Effector memory CD4-positive, alpha-beta T cell (primary cell): ENCODE data around the gene SLC44A5.

Experiments used
- DNase-seq, 3 donors: peaks; one replicate each; pipeline ENCODE4 v3.0.0-alpha.2; 2020
- H3K27ac ChIP-seq: 2 replicates; pipeline ENCODE4 v1.7.0; 2013; ENCODE audit warnings: mild to moderate bottlenecking, low read length, moderate library complexity; ENCODE audit not compliant: insufficient read depth, poor library complexity, severe bottlenecking
- H3K27me3 ChIP-seq: replicated peaks from 2 replicates; pipeline ENCODE4 v1.7.0; 2013; ENCODE audit warnings: mild to moderate bottlenecking, low read length; ENCODE audit not compliant: insufficient read depth, control insufficient read depth, poor library complexity, severe bottlenecking
- H3K36me3 ChIP-seq: 2 replicates; pipeline ENCODE4 v1.7.0; 2013; ENCODE audit warnings: mild to moderate bottlenecking, low read length, moderate library complexity; ENCODE audit not compliant: control insufficient read depth, insufficient read depth
- H3K4me1 ChIP-seq: 2 replicates; pipeline ENCODE4 v1.7.0; 2013; ENCODE audit warnings: low read length, mild to moderate bottlenecking; ENCODE audit not compliant: control insufficient read depth, insufficient read depth, poor library complexity, severe bottlenecking
- H3K4me3 ChIP-seq: 2 replicates; pipeline ENCODE4 v1.7.0; 2013; ENCODE audit warnings: low read length, low read depth, mild to moderate bottlenecking; ENCODE audit not compliant: insufficient read depth, poor library complexity, severe bottlenecking
- H3K9me3 ChIP-seq: 2 replicates; pipeline ENCODE4 v1.7.0; 2013; ENCODE audit warnings: mild to moderate bottlenecking, low read length, moderate library complexity; ENCODE audit not compliant: control insufficient read depth

The SLC44A5 gene

DNA sequence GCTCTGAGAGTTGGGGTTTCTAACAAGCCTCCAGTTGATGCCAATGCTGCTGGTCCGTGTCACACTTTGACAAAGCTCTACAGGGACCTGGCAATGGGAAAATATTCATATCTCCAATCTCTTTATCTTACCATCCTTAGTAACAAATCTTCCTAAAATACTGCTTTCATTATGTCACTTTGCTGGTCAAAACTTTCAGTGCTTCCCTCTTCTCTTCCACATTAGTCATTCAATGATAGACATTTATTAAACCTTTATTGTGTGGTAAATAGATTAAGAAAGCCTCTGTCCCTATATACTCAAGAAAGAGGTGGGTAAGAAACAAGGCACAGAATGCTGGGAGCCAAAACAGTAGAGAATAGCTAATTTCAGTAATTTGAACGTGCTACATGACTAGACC lies 79.3 kb downstream of the SLC44A5 start:
- no peak for DNase-seq
- Histone ChIP-seq H3K27me3 (no peaks in the 10 kb centered on the region), H3K4me3 (no peak overlapping the region), H3K36me3 (no peaks in the 10 kb centered on the region), H3K27ac (no peak overlapping the region), H3K9me3 (no peaks in the 10 kb centered on the region), H3K4me1 (no peaks in the 10 kb centered on the region)

DNA sequence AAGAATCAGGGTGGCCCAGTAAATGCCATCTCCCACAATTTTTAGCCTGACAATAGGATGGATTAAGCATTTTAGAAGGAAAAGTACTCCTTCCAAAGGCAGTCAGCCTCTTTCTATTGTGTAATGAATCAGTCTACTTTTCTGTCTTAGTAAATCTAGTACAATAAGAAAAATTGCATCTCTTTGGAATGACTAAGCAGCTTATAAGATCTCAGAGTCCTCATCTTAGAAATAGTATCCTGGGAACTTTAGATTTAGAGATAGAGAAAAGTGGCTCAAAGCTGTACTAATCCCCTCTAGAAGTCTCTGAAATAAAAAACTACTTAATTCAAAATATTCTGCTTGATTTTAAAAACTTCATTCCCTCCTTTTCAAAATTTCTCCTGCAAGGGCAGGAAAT lies 81.4 kb downstream of the SLC44A5 start:
- Histone ChIP-seq H3K36me3 (no peaks in the 10 kb centered on the region), H3K27ac (no peak overlapping the region), H3K4me3 (no peak overlapping the region), H3K9me3 (no peaks in the 10 kb centered on the region), H3K4me1 (no peaks in the 10 kb centered on the region), H3K27me3 (no peaks in the 10 kb centered on the region)
- DNase-seq = no peak

DNA sequence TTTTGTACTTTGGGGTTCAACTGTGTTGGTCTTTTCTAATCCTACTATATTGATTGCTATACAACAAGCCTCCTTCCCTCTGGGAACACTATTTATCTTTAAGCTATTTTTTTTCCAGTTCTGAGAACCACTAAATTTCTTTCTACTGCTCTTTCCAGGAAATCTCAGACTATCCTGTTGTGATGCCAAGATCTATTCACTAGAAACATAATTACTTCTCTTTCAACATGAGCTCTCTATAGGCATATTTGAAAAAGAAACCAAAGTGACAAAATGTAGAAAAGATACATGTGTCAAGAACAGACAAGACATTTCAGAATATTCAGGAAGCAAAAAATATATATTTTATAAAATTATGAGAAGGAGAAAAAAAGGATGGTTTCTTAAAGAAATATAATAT lies 82.9 kb downstream of the SLC44A5 start:
- Histone ChIP-seq H3K36me3 (no peaks in the 10 kb centered on the region), H3K4me1 (no peaks in the 10 kb centered on the region), H3K4me3 (no peak overlapping the region), H3K27ac (no peak overlapping the region), H3K9me3 (no peaks in the 10 kb centered on the region), H3K27me3 (no peaks in the 10 kb centered on the region)
- no peak for DNase-seq

DNA sequence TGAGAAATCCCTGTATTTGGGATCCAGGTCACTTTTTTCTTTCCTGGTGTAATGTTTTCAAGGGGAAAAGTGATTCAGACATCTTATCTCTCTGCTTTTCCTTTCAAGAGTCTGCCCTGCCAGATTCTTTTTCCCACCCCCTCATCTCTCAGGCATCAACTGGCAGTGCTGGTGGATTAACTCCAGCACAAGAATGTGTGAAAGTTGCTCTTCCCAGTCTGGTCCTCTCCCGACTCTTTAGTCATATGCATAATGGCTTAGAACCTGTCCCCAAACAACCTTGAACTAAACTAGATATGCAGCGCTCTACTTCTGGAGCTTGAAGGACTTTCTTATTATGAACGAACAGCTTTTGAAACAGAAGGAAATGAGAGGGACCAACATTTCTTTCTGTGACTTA lies 88.5 kb downstream of the SLC44A5 start:
- Histone ChIP-seq H3K9me3 (no peaks in the 10 kb centered on the region), H3K4me1 (no peaks in the 10 kb centered on the region), H3K27me3 (no peaks in the 10 kb centered on the region), H3K27ac (no peak overlapping the region), H3K4me3 (no peak overlapping the region), H3K36me3 (no peaks in the 10 kb centered on the region)
- DNase-seq = no peak

DNA sequence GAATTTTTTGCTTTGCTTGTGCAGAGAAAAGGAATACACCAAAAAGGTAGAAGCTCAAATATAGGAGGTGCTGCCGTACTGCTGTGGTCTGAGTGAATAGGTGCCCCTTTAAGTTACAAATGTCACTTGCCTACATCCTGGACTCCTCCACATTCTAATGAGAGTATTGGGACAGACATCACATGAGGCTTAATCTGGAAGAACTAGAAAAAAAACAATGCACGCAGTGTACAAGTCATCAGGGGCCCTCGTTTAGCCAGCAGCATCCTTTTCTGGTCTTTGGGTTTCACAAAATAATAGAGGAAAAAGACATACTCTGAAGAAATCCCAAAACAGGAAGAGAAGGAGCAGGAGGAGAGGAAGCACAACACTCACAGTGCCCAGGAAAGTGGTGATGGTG lies 89.3 kb downstream of the SLC44A5 start:
- DNase-seq = no peak
- Histone ChIP-seq H3K36me3 (no peaks in the 10 kb centered on the region), H3K27me3 (no peaks in the 10 kb centered on the region), H3K27ac (no peak overlapping the region), H3K4me1 (no peaks in the 10 kb centered on the region), H3K9me3 (no peaks in the 10 kb centered on the region), H3K4me3 (no peak overlapping the region)

DNA sequence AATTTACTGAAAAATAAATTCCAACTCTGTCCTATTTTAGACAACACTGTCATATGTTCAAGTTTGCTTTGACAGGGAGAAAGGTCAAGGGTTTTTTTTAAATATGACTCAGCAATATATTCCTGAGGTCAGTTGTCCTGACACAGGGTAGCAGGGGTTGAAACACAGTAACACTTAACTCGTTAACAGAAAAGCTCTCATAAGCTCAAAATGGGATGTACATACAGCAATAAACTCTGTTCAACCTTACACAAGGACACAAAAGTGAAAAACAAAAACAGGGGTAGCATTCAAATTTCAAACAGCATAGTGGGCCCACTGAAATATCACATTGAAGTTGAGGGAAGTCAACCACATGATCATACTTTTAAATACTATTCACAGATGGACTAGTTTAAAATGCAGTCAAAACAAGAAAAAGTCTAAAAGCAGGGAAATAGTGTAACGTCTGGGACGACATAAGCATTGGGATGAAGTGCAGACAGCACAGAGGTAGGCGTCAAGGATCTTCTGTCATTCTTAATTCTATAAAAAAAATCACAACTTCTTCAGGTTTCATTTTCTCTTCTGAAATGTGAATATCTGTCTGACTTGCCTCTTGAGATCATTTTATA lies 89.9 kb downstream of the SLC44A5 start:
- DNase-seq = no peak
- no peak overlapping the region for H3K4me3 ChIP-seq
- H3K27me3 ChIP-seq = no peaks in the 10 kb centered on the region
- no peaks in the 10 kb centered on the region for H3K9me3 ChIP-seq
- H3K27ac ChIP-seq = no peak overlapping the region
- H3K4me1 ChIP-seq = no peaks in the 10 kb centered on the region
- no peaks in the 10 kb centered on the region for H3K36me3 ChIP-seq

DNA sequence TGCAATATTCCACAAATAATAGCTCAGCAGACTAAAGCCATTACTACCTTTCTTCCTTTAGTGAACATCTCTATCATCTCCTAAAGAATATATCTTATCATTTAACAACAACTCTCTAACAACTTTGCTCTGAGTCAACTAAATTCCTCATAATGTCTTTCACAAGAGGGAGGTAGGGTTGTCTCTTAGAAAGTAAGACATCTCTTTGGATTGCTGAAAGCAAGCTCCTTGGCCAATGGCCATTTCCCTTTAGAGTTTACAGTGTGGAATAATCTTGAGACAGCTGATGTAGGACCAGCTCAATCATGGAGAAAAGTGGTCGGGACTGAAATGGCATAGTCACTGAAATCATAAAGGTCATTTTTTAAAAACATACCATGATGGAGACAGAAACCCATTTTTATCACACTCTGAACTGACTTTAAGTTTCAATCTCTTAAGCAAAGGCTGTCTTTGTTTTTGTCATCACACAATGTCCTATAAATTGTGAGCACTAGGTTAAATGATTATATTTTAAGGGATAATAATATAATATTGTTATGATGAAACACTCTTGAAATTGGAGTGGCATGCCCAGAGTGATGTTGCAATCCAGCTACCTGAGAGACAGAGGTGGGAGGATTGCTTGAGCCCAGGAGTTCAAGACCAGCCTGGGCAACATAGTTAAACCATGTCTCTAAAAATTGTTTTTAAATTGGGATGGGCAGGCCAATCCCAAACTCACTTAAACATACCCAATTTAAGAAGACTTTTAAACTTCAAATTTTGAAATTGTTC lies 91.1 kb downstream of the SLC44A5 start:
- no peak for DNase-seq
- Histone ChIP-seq H3K4me1 (no peaks in the 10 kb centered on the region), H3K27ac (no peak overlapping the region), H3K27me3 (no peaks in the 10 kb centered on the region), H3K4me3 (no peak overlapping the region), H3K9me3 (no peaks in the 10 kb centered on the region), H3K36me3 (no peaks in the 10 kb centered on the region)

DNA sequence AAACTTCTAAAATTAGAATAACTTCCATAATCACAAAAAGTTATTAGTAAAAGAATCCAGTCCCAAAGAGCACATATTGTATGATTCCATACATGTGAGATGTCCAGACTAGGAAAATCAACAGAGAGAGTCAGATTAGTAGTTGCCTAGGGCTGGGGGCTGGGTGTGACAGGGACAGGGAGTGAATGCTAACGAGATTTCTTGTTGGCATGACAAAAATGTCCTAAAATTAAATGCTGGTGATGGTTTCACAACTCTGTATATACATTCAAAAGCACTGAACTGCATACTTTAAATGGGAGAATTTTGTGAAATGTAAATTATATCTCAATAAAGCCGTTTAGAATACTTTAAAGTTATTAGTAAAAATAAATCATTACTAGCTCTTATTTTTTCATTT lies 92.2 kb downstream of the SLC44A5 start:
- H3K36me3 ChIP-seq = no peaks in the 10 kb centered on the region
- no peak overlapping the region for H3K4me3 ChIP-seq
- no peaks in the 10 kb centered on the region for H3K4me1 ChIP-seq
- no peaks in the 10 kb centered on the region for H3K27me3 ChIP-seq
- no peak for DNase-seq
- no peak overlapping the region for H3K27ac ChIP-seq
- H3K9me3 ChIP-seq = no peaks in the 10 kb centered on the region

DNA sequence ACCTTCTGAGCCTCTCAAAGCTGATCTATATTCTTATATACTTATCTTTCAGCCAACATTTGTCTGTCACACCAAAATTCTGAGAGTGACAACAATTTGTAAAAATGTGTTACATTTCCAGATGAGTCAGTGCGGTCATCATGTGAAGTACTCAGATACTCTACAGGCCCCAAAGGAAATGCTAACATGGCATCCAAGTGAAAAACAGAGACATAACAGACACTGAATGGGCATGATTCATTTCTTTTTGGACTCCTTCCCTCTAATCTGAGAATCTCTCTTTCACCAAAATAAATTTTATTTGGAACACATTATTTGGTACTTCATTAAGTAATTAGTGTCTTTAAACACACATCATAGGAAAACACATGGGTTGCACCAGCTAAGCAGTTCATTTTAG lies 96.6 kb downstream of the SLC44A5 start:
- no peak overlapping the region for H3K27ac ChIP-seq
- H3K4me3 ChIP-seq = no peak overlapping the region
- DNase-seq = no peak
- H3K4me1 ChIP-seq = no peaks in the 10 kb centered on the region
- H3K36me3 ChIP-seq = no peaks in the 10 kb centered on the region
- no peaks in the 10 kb centered on the region for H3K27me3 ChIP-seq
- no peaks in the 10 kb centered on the region for H3K9me3 ChIP-seq

DNA sequence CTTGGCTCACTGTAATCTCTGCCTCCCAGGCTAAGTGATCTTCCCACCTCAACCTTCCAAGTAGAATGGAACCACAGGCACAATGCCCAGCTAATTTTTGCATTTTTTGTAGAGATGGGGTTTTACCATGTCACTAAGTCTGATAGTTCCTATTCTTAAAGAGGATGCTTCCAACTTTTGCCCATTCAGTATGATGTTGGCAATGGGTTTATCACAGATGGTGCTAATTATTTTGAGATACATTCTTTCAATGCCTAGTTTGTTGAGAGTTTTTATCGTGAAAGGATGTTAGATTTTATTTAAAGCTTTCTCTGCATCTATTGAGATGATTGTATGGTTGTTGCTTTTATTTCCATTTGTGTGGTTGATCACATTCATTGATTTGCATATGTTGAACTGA lies 103.9 kb downstream of the SLC44A5 start:
- Histone ChIP-seq H3K4me1 (no peaks in the 10 kb centered on the region), H3K27me3 (no peaks in the 10 kb centered on the region), H3K27ac (no peak overlapping the region), H3K9me3 (no peaks in the 10 kb centered on the region), H3K36me3 (no peaks in the 10 kb centered on the region), H3K4me3 (no peak overlapping the region)
- no peak for DNase-seq
